ENCODE measurements around the gene RIPOR2. TPM values are rescaled to one million over a fixed set of nuclear protein-coding genes. Genes with fewer than 3 reads are reported as not detected.

RIPOR2 gene
- total and polyA plus RNA-seq, 2 donors from 2014 or later, result 1.7 to 24.2 TPM

GRCh38 chr6:24856246-24856599, 79.5 kb downstream of the RIPOR2 start:
- H3K9me3 ChIP-seq (ENCODE audit: control insufficient read depth in 2 of 3, insufficient read depth in 1 of 3, low read length in 3 of 3), result no peaks in the 10 kb centered on the region
- peaks cover 0 to 4% (median 0%) of the 10 kb centered on the region in 3 donors for H3K4me1 ChIP-seq (ENCODE audit: control insufficient read depth in 2 of 3, insufficient read depth in 2 of 3, low read depth in 1 of 3, low read length in 3 of 3)
- H3K27ac ChIP-seq (ENCODE audit: low read depth in 2 of 2, low read length in 2 of 2), result no peak overlapping the region
- TF ChIP-seq CTCF (IDR thresholded peaks at IDR 0.05; ENCODE audit: borderline replicate concordance, extremely low read depth, insufficient read depth), result no peak
- H3K9ac ChIP-seq (ENCODE audit: low read length in 3 of 3), result no peak overlapping the region
- no peaks in the 10 kb centered on the region for H3K27me3 ChIP-seq (ENCODE audit: control insufficient read depth, insufficient read depth, low read length)
- no peak overlapping the region for H3K4me3 ChIP-seq (ENCODE audit: low read length in 3 of 3)
- FAIRE-seq (no peak), DNase-seq (no peak)
- peaks cover 0 to 2% (median 0%) of the 10 kb centered on the region in 3 donors for H3K36me3 ChIP-seq (ENCODE audit: control insufficient read depth in 2 of 3, insufficient read depth in 3 of 3, low read length in 3 of 3)
- intact Hi-C loops (cut with DNase I), result loop anchor here (10.0 kb wide), 1 partner anchor 209 kb away; no protein-coding TSS in a partner anchor

GRCh38 chr6:24855395-24856245, 80.1 kb downstream of the RIPOR2 start:
- peak; percentile 84 for TF ChIP-seq CTCF (IDR thresholded peaks at IDR 0.05; ENCODE audit: borderline replicate concordance, extremely low read depth, insufficient read depth)
- intact Hi-C loops (cut with DNase I), result loop anchor here (10.0 kb wide), 1 partner anchor 209 kb away; no protein-coding TSS in a partner anchor
- peaks cover 0 to 2% (median 0%) of the 10 kb centered on the region in 3 donors for H3K36me3 ChIP-seq (ENCODE audit: control insufficient read depth in 2 of 3, insufficient read depth in 3 of 3, low read length in 3 of 3)
- DNase-seq (peak in 4 of 5 donors; percentile 73 to 82 (median 76)), FAIRE-seq (peak; percentile 83)
- H3K4me1 ChIP-seq (ENCODE audit: control insufficient read depth in 2 of 3, insufficient read depth in 2 of 3, low read depth in 1 of 3, low read length in 3 of 3), result peaks cover 0 to 4% (median 0%) of the 10 kb centered on the region in 3 donors
- no peaks in the 10 kb centered on the region for H3K27me3 ChIP-seq (ENCODE audit: control insufficient read depth, insufficient read depth, low read length)
- no peak overlapping the region for H3K9ac ChIP-seq (ENCODE audit: low read length in 3 of 3)
- no peak overlapping the region for H3K27ac ChIP-seq (ENCODE audit: low read depth in 2 of 2, low read length in 2 of 2)
- peak overlapping the region in 1 of 3 donors; percentile 18 for H3K4me3 ChIP-seq (ENCODE audit: low read length in 3 of 3)
- H3K9me3 ChIP-seq (ENCODE audit: control insufficient read depth in 2 of 3, insufficient read depth in 1 of 3, low read length in 3 of 3), result no peaks in the 10 kb centered on the region

GRCh38 chr6:24854077-24854666, 81.6 kb downstream of the RIPOR2 start:
- TF ChIP-seq CTCF (IDR thresholded peaks at IDR 0.05; ENCODE audit: borderline replicate concordance, extremely low read depth, insufficient read depth), result no peak
- peaks cover 0 to 2% (median 0%) of the 10 kb centered on the region in 3 donors for H3K36me3 ChIP-seq (ENCODE audit: control insufficient read depth in 2 of 3, insufficient read depth in 3 of 3, low read length in 3 of 3)
- no peaks in the 10 kb centered on the region for H3K27me3 ChIP-seq (ENCODE audit: control insufficient read depth, insufficient read depth, low read length)
- no peak overlapping the region for H3K9ac ChIP-seq (ENCODE audit: low read length in 3 of 3)
- no peaks in the 10 kb centered on the region for H3K9me3 ChIP-seq (ENCODE audit: control insufficient read depth in 2 of 3, insufficient read depth in 1 of 3, low read length in 3 of 3)
- H3K4me1 ChIP-seq (ENCODE audit: control insufficient read depth in 2 of 3, insufficient read depth in 2 of 3, low read depth in 1 of 3, low read length in 3 of 3), result peaks cover 0 to 4% (median 0%) of the 10 kb centered on the region in 3 donors
- no peak for DNase-seq
- no peak overlapping the region for H3K4me3 ChIP-seq (ENCODE audit: low read length in 3 of 3)
- FAIRE-seq, result no peak
- intact Hi-C loops (cut with DNase I), result loop anchor here (10.0 kb wide), 1 partner anchor 211 kb away; no protein-coding TSS in a partner anchor
- H3K27ac ChIP-seq (ENCODE audit: low read depth in 2 of 2, low read length in 2 of 2), result no peak overlapping the region
